D721Med (cell line): ENCODE measurements around the gene GCSAM.

ENCODE experiments used
- DNase-seq: peaks from one replicate; pipeline ENCODE4 v3.0.0; 2011; ENCODE audit warnings: low spot score; ENCODE audit not compliant: insufficient read length
- FAIRE-seq: peaks from 2 replicates; lab custom pipeline; 2011; peaks lifted over from hg19 to GRCh38; lab: Jason Lieb, UNC
- TF ChIP-seq, protein P1 (sequence below): IDR thresholded peaks from 2 replicates; pipeline ENCODE4 v1.5.1; 2012; ENCODE audit warnings: mild to moderate bottlenecking, control low read depth; ENCODE audit not compliant: insufficient read depth; ENCODE audit errors: missing control alignments

GCSAM gene

GRCh38 chr3:112122870-112123269, 10.2 kb downstream of the GCSAM start:
- DNase-seq (no peak), FAIRE-seq (no peak)
- TF ChIP-seq, protein P1, sequence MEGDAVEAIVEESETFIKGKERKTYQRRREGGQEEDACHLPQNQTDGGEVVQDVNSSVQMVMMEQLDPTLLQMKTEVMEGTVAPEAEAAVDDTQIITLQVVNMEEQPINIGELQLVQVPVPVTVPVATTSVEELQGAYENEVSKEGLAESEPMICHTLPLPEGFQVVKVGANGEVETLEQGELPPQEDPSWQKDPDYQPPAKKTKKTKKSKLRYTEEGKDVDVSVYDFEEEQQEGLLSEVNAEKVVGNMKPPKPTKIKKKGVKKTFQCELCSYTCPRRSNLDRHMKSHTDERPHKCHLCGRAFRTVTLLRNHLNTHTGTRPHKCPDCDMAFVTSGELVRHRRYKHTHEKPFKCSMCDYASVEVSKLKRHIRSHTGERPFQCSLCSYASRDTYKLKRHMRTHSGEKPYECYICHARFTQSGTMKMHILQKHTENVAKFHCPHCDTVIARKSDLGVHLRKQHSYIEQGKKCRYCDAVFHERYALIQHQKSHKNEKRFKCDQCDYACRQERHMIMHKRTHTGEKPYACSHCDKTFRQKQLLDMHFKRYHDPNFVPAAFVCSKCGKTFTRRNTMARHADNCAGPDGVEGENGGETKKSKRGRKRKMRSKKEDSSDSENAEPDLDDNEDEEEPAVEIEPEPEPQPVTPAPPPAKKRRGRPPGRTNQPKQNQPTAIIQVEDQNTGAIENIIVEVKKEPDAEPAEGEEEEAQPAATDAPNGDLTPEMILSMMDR = no peak

DNA sequence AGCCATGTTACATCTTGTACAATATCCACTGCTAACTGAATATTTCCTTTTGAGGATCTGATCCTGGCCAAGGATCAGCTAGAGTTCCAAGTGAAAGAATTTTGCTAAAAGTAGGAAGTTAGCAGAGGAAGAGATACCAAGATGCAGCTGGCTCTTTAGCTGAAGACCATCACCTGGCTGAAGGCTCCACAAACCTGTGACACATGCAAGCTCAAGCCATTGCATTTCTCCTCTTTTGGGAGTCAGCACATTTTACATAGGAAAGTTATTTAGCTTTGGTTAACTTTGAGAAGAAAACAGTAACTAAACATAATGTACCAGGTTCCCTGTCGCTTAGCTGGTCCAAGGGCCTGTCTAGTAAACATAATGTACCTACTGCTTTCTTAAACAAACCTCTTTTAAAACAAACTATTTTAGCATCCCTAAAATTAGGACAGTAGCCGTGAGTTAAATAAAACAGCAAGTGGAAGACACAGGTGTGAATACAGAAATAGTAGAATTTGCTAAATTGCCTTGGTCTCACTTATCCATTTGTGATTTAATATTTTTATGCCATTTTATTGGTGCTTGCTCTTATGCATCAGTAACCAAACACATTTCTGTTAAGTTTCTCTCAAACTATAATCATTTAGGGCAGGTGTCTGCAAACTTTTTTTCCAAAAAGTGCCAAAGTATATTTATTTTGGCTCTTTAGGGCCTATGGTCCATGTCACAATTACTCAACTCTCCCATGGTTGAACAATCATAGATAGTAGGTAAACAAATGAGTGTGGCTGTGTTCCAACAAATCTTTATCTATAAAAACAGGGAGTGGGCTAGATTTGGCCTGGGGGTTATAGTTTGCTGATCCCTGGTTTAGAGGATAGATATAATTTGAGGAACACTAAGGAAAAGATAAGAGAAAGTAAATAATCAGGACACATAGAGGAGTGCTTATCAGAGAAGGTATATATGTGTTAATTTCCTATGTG, 11.2 kb downstream of the GCSAM start:
- FAIRE-seq (no peak), DNase-seq (no peak)
- TF ChIP-seq, protein P1 = no peak

DNA sequence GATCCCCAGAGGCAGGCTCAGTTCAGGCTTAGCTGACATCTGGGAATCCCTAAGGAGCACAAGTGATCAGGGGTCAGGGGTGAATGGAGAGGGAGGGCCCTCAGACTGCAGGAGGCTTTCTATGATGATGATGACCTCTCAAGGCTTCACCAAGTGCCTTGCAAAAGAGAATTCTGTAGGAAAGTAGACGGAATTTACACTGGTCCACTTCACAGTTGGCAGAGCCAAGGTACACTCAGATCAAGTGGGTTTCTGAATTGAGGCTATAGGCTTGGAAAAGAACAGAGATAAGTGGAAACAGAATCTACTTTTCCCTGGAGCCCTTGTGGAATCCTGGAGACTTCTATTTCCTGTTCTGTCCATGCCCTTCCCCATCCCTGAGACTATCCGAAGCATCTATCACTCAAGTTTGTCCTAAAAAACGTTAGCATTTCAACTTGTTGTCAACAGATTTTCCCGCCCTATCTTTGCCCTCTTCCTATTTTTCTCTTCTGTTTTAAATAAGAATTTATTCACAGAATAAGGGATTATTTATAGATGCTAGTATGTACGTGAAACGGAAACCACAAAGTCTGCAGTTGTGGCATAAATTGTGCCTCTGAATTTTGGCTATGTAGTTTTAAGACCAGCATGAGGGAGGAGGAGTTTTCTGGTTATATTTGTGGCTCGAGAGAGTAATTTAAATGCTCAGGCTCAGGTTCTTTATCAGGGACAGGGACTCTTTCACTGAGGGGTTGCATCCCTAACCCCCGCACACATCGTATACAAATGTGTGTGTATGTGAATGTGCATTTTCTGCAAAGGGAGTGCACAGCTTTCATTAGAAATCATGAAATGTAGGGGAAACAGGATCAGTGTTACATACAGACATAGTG, 12.8 kb downstream of the GCSAM start:
- DNase-seq (no peak), FAIRE-seq (no peak)

GRCh38 chr3:112117841-112118571, 15.0 kb downstream of the GCSAM start:
- no peak for DNase-seq

More for the DNA sequence above, 12.8 kb downstream of the GCSAM start:
- TF ChIP-seq, protein P1 = no peak

DNA sequence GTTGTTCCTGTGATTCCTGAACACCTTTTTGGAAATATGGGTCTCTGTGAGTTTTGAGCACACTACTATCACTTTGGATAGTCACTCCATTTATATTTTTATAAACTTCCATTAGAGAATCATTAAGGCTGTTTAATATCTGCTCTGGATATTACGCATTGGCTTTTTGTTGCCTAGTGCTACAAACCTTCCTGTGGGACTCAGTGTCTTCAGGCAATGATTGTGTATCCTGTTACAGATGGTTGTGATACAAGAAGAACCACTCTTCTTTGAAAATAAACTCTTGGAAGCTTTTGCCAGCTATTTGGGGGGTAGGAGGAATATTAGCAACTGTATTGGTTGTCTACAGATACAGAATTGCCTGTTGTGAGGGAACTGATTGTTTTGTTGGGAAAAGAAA, 15.6 kb downstream of the GCSAM start:
- FAIRE-seq = no peak
- DNase-seq = no peak
- TF ChIP-seq, protein P1 = no peak

More at GRCh38 chr3:112117841-112118571, 15.0 kb downstream of the GCSAM start:
- FAIRE-seq = no peak
- TF ChIP-seq, protein P1 = no peak

DNA sequence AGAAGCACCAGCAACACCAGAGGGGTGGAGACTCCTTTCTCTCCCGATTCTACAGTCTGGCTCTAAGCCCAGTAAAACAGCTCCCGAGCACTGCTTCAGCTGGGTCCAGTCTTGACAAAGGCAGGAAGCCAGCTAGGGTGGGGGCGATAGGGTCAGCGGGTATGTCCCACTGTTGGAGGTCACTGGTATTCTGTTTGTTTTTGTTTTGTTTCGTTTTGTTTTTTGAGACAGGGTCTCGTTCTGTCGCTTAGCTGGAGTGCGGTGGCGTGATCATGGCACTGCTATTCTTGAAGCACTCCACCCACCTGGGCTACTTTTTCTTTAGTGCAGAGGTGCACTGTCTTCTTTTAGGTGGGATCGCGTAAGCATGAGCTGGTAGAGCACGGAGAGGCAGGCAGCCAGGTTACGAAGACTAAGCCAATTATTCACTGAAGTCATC, 16.3 kb downstream of the GCSAM start:
- no peak for FAIRE-seq
- TF ChIP-seq, protein P1 = no peak
- DNase-seq = no peak
